Nephron progenitor cell (in vitro differentiated cells): ENCODE measurements around the gene KIF25.
A peak's percentile ranks its signal among the peaks of the same experiment; 100 is the strongest.

Experiments used
- DNase-seq: peaks from one replicate; pipeline ENCODE4 v3.0.0; 2021
- H3K27ac Mint-ChIP-seq: 2 replicates; pipeline ENCODE4 v1.8.0; 2021; ENCODE audit warnings: mild to moderate bottlenecking, moderate library complexity, mixed read lengths
- H3K27me3 Mint-ChIP-seq: 2 replicates; pipeline ENCODE4 v1.8.0; 2021; ENCODE audit warnings: mild to moderate bottlenecking, low read depth, mixed read lengths; ENCODE audit not compliant: poor library complexity
- H3K36me3 Mint-ChIP-seq: 2 replicates; pipeline ENCODE4 v1.8.0; 2021; ENCODE audit warnings: low read depth, mixed read lengths
- H3K4me1 Mint-ChIP-seq: 2 replicates; pipeline ENCODE4 v1.8.0; 2021; ENCODE audit warnings: mixed read lengths
- H3K4me3 Mint-ChIP-seq: 2 replicates; pipeline ENCODE4 v1.8.0; 2021; ENCODE audit warnings: mild to moderate bottlenecking, moderate library complexity, mixed read lengths
- H3K9me3 Mint-ChIP-seq: 2 replicates; pipeline ENCODE4 v1.8.0; 2021; ENCODE audit warnings: mild to moderate bottlenecking, moderate library complexity, mixed read lengths
- TF ChIP-seq, protein P1 (sequence below): fragments of 200-600 bp; sonication (generic); IDR thresholded peaks from 2 replicates; pipeline ENCODE4 v1.5.0; 2021; ENCODE audit warnings: antibody characterized with exemption

The KIF25 gene

DNA sequence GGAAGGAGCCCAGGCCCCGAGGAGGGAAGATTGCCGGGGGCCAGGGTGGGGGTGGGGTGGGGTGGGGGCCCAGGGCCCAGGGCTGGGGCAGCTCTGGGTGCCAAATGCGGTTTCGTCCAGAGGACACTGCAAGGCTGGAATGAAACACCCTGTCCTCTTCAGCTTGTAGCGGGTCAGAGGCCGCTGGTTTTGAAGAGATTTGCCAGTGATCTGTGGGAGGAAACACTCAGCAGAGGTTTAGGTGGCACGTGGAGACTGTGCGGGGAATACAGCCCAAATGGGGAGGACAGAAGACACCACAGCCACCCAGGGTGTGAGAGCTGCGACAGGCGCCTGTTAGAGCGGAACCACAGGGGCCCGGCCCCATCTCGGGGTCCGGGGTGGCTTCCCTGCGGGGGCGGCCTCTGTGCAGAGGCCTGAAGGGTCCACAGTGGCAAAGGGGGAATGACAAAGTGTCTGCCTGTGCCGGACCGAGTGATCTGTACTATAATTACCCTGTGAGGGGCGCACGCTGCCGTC is 52.3 kb downstream of the KIF25 start:
- Mint-ChIP-seq H3K4me1 (peaks cover 34% of the 10 kb centered on the region), H3K36me3 (no peaks in the 10 kb centered on the region), H3K27me3 (peaks cover 3% of the 10 kb centered on the region), H3K4me3 (no peak overlapping the region), H3K9me3 (no peaks in the 10 kb centered on the region), H3K27ac (peak overlapping the region; percentile 95)
- no peak for DNase-seq
- TF ChIP-seq, protein P1, sequence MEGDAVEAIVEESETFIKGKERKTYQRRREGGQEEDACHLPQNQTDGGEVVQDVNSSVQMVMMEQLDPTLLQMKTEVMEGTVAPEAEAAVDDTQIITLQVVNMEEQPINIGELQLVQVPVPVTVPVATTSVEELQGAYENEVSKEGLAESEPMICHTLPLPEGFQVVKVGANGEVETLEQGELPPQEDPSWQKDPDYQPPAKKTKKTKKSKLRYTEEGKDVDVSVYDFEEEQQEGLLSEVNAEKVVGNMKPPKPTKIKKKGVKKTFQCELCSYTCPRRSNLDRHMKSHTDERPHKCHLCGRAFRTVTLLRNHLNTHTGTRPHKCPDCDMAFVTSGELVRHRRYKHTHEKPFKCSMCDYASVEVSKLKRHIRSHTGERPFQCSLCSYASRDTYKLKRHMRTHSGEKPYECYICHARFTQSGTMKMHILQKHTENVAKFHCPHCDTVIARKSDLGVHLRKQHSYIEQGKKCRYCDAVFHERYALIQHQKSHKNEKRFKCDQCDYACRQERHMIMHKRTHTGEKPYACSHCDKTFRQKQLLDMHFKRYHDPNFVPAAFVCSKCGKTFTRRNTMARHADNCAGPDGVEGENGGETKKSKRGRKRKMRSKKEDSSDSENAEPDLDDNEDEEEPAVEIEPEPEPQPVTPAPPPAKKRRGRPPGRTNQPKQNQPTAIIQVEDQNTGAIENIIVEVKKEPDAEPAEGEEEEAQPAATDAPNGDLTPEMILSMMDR: no peak

DNA sequence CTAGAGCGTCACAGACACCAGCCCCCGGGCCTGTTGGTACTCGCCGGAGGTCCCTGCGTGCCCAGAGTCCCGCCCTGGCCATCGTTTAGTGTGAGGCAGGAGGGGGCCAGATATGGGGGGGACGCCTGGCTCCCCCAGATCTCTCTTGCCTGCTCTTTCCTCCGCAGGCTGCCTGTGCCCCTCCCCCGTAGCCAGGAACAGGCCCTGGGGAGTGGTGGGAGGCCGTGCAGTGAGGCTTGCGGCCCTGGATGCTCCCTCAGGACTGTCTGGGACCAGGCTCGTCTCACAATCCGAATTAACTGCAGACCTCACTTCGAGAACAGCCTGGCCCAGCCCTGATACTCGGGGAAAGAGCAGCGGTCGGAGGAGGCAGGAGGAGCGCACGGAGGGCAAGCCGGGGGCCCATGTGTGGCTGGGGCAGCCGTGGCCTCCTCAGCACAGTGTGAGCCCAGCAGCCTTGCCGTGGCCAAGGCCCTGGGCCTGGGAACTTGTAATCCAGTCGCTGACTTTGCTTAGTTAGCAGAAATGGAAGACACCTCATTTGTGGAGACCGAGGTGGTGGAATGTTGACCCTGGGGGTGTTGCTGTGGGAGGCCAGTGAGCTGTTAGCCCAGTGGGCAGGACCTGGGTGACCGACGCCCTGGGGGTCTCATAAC is 52.9 kb downstream of the KIF25 start:
- H3K4me3 Mint-ChIP-seq: no peak overlapping the region
- H3K27ac Mint-ChIP-seq: no peak overlapping the region
- TF ChIP-seq, protein P1: no peak
- H3K4me1 Mint-ChIP-seq: peaks cover 34% of the 10 kb centered on the region
- H3K27me3 Mint-ChIP-seq: peaks cover 3% of the 10 kb centered on the region
- DNase-seq: peak; percentile 36
- no peaks in the 10 kb centered on the region for H3K36me3 Mint-ChIP-seq
- no peaks in the 10 kb centered on the region for H3K9me3 Mint-ChIP-seq

DNA sequence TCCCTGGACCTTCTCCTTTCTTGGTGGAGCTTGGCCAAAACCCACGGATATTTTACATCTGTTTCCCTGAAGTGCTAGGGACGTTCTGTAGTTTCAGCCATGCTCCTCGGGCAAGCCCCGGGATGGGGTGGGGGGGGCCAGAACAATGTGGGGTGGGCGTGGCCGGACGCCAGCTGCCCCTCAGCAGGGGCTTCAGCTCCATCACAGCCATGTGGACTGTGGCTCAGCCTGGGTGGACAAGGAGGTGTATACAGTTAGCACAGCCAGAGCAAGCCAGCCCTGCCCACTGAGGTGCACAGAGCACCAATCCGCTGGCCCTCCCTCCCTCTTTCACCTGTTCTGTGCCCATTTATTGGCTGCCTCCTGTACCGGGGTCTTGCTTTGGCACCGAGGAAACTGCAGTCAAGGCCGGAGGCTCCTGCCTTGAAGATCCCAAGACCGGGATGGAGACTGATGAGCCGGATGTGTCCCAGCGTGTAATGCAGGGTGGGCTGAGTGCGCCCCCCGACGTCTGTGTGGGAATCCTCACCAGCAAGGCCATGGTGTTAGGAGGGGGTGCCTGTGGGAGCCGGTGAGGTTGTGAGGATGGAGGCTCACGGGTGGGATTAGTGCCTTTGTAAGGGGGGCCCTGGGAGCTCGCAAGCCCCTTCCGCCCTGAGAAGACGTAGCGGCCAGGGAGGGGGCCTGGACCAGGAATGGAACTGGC is 53.6 kb downstream of the KIF25 start:
- H3K4me1 Mint-ChIP-seq: peaks cover 34% of the 10 kb centered on the region
- H3K9me3 Mint-ChIP-seq: no peaks in the 10 kb centered on the region
- TF ChIP-seq, protein P1: no peak
- DNase-seq: no peak
- no peak overlapping the region for H3K4me3 Mint-ChIP-seq
- H3K27ac Mint-ChIP-seq: no peak overlapping the region
- H3K36me3 Mint-ChIP-seq: no peaks in the 10 kb centered on the region
- peaks cover 9% of the 10 kb centered on the region for H3K27me3 Mint-ChIP-seq

DNA sequence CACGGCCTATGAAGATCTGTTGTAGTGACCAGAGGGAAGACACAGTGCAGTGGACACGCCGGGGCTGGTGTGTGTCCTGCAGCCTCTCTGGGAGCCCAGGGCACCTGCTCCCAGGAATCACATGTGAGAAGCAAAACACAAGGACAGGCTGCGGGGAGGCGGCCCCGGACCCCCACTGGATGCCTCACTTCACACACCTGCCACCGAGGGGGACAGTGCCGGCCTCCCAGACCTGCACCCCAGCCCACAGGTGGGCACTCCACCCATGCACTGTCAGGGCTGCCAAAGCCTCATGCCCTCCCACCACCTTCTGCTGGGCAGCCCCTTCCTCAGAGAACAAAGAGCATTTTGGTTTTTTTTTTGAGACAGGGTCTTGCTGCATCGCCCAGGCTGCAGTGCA is 54.2 kb downstream of the KIF25 start:
- no peak for DNase-seq
- Mint-ChIP-seq H3K27me3 (peaks cover 12% of the 10 kb centered on the region), H3K4me1 (peaks cover 34% of the 10 kb centered on the region), H3K36me3 (no peaks in the 10 kb centered on the region), H3K4me3 (no peak overlapping the region), H3K27ac (no peak overlapping the region), H3K9me3 (no peaks in the 10 kb centered on the region)
- TF ChIP-seq, protein P1: no peak

DNA sequence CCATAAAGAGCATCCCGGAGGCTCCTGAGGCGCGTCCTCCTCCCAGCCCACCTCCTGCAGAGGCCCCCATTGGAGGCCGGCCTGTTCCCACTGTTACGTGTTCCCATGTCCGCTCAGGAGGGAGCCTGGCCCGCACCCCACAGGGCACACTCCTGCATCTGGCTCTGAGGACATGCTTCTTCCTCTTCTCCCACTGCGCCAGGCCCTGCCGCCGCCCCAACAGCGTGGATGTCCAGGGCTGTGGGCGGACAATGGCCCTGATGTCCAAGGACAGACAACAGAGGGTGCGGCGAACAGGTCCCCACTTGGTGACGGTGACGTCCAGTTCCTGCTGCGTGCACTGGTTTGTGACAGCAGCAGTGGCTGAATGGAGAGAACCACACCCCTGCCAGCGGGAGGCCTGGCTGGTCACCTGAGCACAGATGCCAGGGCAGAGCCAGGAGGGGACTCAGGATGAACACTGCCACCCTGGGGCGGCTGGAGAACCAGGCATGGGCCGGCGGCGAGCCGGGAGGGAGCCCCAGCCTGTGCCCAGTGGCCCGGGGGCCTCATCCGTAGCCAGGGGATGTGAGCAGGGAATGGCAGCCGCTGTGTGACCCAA is 54.9 kb downstream of the KIF25 start:
- H3K36me3 Mint-ChIP-seq: no peaks in the 10 kb centered on the region

More for the DNA sequence above, 54.9 kb downstream of the KIF25 start:
- DNase-seq: no peak
- TF ChIP-seq, protein P1: no peak
- Mint-ChIP-seq H3K4me3 (no peak overlapping the region), H3K27ac (no peak overlapping the region), H3K9me3 (no peaks in the 10 kb centered on the region), H3K27me3 (peaks cover 9% of the 10 kb centered on the region), H3K4me1 (peaks cover 34% of the 10 kb centered on the region)
